NCI-H748 treated with DMSO at 0.1 percent for 48 hours (cell line): Measurements from ENCODE around the gene SNX1.
"Not testable (repeated sequence)": the region's sequence is repeated elsewhere in the genome, so short reads cannot be mapped to it uniquely, and the experiment has no call there.

Source experiments
- DNase-seq: peaks from one replicate; lab custom pipeline; 2025; lab: John Stamatoyannopoulos, UW

The SNX1 gene

GRCh38 chr15:64072812-64073211 lies 23.0 kb upstream of the SNX1 start:
- DNase-seq = no peak

GRCh38 chr15:64073496-64073895 lies 22.3 kb upstream of the SNX1 start:
- DNase-seq = not testable (repeated sequence)

GRCh38 chr15:64082757-64083156 lies 13.0 kb upstream of the SNX1 start:
- no peak for DNase-seq

- no peak for DNase-seq
These were observed 6.1 kb upstream of the SNX1 start for GRCh38 chr15:64089543-64090280.

DNA sequence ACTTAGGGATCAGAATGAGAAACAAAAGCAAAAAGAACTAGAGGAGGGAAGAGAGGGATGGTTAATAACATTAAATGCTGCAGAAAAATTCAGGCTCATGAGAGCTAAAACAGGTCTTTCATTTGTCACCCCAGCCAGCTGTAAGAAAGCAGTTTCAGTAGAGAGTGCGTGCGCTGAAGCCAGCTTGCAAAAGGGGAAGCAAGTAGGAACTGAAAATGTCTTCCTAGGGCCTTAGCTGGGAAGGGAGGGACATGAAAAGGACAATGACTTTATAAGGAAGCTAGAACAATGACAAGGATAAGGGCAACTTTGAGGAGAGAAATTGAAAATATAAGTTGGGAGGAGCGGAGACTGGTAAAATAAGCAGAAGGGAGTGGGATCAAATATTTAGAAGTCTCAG lies 5.3 kb upstream of the SNX1 start:
- DNase-seq = no peak

DNA sequence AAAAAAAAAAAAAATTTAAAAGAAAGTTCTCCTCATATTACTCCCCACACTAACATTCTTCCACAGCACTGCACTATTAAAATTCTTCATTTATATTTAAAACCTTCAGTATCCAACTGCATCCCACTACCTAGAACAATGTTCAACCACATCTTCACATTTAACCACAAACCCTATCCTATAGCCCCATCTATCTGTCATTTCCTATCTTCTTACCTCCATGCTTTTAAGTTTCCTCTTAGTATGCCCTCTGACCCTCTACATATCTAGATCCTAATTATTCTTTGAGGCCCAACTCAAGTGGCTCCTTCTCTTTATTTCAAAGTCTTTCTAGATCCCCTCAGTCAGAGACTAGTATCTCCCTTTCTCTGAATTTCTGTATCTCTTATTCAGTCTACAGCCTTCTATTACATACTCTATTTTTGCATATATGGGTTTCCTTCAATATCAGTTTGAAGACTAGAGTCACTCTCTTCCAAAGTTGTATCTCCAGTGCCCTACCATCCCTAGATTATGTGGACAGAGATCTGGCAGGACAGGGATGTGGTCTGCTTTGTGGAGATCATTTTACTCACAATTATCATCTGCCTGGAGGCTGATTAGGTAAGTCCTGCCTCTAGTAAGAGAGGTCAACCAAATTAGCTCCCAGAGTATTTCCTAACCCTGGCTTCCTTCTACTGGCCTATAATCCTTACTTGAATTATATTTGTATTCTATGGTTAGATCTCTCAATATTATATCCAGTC lies 3.5 kb upstream of the SNX1 start:
- no peak for DNase-seq

- no peak for DNase-seq
These were observed 2.7 kb upstream of the SNX1 start for GRCh38 chr15:64092864-64093626.

GRCh38 chr15:64093627-64094417 lies 2.0 kb upstream of the SNX1 start, which contains the start of gene CIAO2A:
CIAO2A (minus strand) TSS chr15:64093838; CDS start chr15:64093768, 70 bp downstream.
- DNase-seq = peak; percentile 87

- DNase-seq = no peak
These were observed 369 bp upstream of the SNX1 start for GRCh38 chr15:64095431-64095794.

- DNase-seq = no peak
These were observed 1.0 kb downstream of the SNX1 start for GRCh38 chr15:64096668-64097384.

GRCh38 chr15:64099379-64099778 lies 3.6 kb downstream of the SNX1 start:
- DNase-seq = no peak

DNA sequence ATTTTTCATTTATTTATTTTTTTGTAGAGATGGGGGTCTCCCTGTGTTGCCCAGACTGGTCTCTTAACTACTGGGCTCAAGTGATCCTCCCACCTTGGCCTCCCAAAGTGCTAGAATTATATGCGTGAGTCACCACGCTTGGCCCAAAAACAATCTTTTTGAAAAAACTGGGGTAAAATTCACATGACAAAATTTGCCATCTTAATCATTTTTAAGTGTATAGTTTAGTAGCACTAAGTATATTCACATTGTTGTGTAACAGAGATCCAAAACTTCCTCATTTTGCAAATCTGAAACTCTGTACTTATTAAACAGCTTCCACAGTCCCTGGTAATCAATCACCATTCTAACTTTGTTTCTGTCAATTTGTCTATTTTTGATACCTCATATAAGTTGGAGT lies 5.2 kb downstream of the SNX1 start:
- no peak for DNase-seq

- DNase-seq = no peak
These were observed 6.7 kb downstream of the SNX1 start for GRCh38 chr15:64102497-64102896.

GRCh38 chr15:64105113-64105704 lies 9.4 kb downstream of the SNX1 start:
- no peak for DNase-seq

- DNase-seq = no peak
These were observed 11.6 kb downstream of the SNX1 start for GRCh38 chr15:64107337-64107736.

GRCh38 chr15:64110108-64110701 lies 14.4 kb downstream of the SNX1 start:
- DNase-seq = not testable (repeated sequence)

DNA sequence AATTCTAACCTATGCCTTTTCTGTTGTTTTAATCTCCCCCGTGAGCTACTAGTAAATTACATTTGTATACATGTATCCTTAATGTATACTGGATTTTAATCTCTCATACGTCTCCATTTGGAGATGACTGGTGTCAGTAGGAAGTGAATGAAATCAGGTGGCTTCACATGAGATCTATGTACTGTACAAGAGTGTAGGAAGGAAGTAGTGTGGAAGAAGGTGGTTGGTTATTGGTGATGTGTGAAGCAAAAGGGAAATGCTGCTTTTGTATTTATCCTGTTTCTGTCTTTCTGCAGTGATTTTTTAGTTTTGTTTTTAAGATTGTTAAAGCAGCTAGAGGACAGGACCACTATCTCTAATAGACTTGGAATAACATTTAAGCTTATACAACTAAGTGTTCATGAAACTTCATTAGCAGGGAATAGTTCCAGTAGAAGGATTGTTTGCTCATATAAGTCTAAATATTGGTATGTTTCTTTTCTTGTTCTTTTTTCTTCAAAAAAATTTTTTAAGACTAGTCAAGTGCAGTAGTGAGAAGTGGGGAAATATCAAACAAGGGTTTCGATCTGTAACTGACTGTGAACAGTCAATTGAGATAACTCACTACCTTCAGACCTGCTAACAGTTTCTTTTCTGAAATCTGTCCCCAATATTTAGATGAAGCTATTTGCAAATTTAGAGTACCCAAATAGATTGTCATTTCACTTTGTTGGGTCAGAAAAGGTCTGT lies 15.3 kb downstream of the SNX1 start:
- DNase-seq = no peak

DNA sequence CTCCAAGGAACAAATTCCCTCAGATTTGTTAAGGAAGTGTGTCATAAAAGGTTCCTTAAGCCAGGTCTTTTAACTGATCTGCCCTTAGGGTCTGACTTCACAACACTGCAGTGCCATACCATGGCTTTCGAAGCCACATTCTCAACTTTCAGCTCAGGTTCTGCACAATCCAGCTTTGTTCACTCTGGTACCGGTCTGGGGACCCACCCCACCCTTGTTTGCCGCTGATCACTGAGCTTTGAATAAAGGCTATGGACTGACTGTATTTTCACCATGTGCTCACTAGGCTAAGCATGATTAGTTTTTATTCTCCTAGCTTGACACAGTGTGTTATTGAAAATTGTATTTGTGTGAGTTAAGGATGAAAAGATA lies 15.9 kb downstream of the SNX1 start:
- DNase-seq = no peak

- DNase-seq = no peak
These were observed 16.4 kb downstream of the SNX1 start for GRCh38 chr15:64112073-64112772.
